GM21528 (cell line): ENCODE measurements around the gene FGD2.

Experiments
- ATAC-seq: cut with Tn5 transposase; IDR thresholded peaks from one replicate; pipeline ENCODE4 v1.9.1; 2021; ENCODE audit warnings: mild to moderate bottlenecking, moderate library complexity; ENCODE audit not compliant: unreplicated experiment, low FRiP score

FGD2 gene, protein sequence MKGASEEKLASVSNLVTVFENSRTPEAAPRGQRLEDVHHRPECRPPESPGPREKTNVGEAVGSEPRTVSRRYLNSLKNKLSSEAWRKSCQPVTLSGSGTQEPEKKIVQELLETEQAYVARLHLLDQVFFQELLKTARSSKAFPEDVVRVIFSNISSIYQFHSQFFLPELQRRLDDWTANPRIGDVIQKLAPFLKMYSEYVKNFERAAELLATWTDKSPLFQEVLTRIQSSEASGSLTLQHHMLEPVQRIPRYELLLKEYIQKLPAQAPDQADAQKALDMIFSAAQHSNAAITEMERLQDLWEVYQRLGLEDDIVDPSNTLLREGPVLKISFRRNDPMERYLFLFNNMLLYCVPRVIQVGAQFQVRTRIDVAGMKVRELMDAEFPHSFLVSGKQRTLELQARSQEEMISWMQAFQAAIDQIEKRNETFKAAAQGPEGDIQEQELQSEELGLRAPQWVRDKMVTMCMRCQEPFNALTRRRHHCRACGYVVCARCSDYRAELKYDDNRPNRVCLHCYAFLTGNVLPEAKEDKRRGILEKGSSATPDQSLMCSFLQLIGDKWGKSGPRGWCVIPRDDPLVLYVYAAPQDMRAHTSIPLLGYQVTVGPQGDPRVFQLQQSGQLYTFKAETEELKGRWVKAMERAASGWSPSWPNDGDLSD

DNA sequence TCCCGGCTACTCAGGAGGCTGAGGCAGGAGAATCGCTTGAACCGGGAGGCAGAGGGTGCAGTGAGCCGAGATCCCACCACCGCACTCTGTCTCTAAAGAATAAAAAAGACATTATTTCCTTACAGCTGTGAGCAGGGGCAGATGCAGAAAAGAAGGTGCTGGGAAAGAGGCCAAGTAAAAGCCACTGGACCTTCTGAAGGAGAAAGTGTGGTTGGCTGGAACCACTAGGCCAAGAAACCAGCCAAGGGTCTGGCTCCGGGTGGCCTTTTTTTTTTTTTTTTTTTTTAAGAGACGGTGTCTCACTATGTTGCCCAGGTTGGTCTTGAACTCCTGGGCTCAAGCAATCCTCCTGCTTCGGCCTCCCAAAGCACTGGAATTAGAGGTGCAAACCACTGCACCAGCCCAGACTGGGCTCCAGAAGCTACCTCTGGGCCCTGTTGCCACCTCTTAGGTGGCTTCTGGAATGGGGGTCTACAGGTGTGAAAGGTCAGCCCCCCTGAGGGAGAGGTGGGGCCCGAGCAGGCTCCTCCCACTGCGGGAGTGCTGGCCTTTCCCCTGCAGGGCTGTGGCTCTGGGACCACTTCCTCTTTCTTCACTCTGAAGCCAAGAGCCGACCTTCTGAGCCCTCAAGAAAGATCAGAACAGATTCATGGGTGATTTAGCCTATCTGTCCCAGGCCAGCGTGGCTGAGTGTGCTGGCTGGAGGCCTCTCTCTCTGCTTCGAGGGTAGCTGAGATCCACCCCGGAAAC is at the start of gene FGD2:
TSS of gene FGD2 (plus strand) at position 595 of the 750 bp plus-strand sequence. CDS start 163 bp downstream, outside the sequence.
- peak; percentile 57 for ATAC-seq

DNA sequence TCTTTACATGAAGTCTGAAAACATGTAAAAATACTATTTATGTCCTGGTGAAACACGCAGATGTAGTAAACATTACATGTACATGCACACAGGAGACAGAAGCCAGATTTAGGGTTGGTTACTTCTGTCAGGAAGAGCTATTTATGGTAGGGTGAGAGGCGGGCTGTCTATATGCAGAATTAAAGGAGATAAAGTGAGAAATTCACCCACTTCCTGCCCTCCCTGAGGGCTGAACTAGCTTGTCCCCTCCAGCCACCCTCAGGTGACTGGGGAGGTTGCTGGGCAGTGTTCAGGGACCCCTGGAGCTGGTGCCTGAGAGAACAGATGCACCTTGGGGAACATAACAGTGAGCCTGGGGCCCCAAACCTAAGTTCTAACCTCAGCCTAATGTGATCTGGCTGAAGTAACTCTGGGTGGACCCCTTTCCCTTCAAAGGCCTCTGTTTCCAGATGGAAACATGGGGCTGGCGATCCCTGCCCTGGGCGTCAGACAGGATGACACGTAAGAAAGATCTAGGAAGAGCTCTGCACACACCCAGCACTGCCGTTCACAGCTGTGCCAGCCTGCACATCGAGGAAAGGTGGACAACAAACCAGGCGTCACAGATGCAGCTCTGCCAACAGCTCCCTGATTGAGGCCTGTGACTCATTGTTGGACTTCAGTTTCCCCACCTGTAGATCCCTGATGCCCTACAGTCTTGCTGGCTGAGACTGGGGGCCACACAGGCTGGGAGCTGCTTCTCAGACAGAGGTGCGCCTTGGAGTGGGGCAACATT is 49.6 kb upstream of the FGD2 start:
- ATAC-seq = no peak

DNA sequence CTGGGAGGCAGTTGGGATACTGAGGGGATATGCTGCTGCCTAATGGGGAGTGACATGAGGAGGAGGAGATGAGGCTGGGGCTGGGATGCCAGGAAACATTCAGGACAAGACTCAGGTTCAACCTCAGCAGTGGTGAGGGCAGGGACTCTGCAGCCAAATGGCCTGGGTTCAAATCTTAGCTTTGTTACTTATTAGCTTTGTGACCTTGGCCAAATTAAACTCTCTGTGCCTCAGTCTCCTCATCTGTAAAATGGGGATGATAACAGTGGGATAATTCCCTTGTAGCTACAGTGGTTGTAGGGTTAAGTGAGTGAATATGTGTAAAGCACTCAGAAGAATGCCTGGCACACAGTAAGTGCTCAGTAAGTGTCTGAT is 49.0 kb upstream of the FGD2 start:
- no peak for ATAC-seq

DNA sequence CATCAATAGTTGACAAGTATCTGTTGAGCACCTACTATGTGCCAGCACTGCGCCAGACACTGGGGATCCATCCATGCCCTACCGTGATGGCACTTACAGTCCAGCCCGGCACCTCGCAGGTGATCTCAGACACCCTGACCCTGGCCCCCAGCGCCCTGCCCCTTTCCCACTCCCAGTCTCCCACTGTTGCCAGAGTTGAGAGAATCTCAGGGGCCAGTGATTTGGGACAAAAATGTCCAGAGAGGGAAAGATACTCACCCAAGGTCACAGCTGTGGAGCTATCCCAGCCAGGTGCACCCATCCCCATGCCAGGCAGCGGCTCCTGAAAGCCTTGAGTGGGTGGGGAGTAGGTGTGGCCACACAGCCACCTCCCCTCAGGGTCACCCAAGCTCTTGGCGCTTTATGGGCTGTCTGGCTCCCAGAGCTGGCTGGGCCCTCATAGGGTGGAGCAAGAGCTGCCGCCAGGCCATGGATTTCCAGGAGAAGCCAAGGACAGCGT is 47.6 kb upstream of the FGD2 start:
- ATAC-seq = no peak

DNA sequence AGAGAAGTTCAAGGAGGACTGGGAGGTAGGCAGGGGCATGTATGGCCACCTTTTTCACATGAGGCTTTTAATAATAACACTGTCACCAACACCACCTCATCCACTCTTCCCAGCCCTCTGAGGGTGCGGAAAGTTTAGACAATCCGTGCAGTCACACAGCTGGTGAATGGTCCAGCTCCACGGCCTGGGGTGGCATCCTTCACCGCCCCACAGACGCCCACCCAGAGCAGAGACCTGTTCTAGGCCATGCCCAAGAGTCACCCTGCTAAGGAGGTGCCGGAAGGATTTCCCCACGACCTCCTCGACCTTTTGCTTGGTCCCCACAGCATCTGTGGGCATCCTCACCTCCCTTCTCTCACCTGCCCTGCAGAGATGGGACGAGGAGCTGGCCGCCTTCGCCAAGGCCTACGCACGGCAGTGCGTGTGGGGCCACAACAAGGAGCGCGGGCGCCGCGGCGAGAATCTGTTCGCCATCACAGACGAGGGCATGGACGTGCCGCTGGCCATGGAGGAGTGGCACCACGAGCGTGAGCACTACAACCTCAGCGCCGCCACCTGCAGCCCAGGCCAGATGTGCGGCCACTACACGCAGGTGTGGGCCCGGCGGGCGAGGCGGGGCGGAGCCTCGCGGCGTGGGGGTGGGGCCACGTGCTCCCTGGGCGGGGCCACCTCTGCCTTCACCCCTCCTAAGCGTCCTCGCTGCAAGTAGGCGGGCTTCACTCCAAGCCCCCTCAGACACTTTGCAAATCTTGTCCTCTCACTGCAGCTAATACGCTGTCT is 46.5 kb upstream of the FGD2 start:
- no peak for ATAC-seq

DNA sequence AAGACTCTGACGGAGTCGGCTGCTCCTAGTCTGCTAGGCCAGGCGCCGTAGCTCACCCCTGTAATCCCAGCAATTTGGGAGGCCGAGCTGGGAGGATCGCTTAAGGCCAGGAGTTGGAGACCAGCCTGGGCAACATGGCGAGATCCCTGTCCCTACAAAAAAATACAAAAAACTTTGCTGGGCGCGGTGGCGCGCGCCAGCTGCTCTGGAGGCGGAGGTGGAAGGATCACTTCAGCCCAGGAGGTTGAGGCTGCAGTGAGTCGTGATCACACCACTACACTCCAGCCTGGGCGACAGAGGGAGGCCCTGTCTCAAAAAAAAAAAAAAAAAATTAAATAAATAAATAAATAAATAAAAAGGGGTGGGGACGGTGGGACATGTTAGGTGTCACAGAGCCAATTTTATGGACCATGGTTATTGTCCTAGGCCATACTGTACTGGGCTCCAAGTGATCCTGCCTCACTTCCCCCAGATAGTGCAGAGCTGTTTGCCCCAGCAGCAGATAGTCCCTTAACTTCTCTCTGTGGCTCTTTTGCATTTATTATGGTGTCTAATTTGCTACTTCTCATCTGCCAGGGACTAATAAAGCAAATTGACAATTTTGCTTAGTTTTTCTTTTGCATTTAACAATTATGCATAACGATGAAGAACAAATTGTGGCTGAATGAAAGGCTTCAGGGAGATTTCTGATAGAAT is 45.8 kb upstream of the FGD2 start:
- ATAC-seq = no peak

DNA sequence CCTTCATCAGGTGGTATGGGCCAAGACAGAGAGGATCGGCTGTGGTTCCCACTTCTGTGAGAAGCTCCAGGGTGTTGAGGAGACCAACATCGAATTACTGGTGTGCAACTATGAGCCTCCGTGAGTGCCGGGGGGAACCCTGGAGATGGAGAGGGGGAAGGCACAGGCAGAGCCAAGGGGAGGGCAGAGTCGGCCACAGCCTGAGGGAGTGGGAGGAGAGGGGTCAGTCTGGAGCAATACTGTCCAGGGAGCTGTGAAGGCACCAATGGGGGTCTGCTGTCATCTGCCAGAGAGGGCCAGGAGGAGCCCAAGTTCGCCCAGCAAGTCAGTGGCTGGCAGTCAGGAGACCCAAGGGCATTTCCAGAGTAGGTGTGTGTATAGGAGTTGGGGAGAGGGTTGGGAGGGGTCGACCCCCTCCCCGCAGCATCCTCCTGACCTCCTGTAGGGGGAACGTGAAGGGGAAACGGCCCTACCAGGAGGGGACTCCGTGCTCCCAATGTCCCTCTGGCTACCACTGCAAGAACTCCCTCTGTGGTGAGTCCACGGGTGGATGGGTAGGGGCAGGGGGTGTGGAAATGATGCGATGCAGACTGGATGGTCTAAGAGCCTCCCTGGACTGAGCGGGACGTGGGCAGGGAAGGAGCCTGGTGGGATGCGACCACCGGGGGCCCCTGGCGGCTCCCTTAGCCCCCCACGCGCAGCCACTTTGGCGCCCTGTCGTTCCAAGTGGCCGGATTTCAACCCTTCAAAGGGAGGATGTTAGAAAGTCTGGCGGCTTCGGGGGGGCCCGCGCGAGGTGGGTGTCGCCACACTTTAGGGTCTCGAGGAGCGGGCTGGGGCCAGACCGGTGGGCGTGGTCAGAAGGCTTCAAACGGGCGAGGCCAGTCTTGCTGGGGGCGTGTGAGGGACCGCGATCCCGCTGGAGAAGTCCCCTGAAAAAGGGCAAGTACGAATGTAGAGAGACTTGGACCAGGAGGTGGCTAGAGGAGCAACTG is 43.7 kb upstream of the FGD2 start:
- no peak for ATAC-seq

DNA sequence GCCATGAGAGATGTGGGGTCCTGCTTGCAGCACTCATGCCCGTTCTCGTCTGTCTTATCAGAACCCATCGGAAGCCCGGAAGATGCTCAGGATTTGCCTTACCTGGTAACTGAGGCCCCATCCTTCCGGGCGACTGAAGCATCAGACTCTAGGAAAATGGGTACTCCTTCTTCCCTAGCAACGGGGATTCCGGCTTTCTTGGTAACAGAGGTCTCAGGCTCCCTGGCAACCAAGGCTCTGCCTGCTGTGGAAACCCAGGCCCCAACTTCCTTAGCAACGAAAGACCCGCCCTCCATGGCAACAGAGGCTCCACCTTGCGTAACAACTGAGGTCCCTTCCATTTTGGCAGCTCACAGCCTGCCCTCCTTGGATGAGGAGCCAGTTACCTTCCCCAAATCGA is 42.6 kb upstream of the FGD2 start:
- ATAC-seq = no peak

DNA sequence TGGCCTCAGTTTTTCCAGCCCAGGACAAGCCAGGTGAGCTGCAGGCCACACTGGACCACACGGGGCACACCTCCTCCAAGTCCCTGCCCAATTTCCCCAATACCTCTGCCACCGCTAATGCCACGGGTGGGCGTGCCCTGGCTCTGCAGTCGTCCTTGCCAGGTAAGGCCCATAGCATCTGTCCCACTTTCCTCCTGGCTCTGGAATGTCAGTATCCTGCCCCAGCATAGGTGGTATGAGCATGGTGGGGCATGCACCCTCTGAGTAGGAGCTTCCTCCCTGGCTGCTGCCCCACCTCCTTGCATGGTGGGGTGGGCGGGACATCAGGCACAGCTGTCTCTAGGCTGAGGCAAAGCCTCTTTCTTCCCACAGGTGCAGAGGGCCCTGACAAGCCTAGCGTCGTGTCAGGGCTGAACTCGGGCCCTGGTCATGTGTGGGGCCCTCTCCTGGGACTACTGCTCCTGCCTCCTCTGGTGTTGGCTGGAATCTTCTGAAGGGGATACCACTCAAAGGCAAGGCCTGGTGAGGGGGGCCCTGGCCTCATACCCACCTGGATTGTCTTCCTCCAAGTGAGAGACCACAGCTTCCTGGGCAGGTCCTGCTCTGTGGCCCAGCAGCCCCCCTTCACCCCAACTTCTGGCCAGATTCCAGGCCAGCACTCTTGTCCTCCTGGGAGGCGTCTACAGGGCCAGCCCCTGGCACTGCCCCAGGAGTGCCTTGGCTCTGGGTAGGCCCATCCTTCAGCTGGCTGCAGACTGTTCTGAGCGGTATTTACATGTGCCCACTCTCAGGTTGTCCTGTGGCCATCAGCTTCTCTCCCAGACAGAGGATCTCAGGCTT is 41.8 kb upstream of the FGD2 start:
- ATAC-seq = peak; percentile 64

DNA sequence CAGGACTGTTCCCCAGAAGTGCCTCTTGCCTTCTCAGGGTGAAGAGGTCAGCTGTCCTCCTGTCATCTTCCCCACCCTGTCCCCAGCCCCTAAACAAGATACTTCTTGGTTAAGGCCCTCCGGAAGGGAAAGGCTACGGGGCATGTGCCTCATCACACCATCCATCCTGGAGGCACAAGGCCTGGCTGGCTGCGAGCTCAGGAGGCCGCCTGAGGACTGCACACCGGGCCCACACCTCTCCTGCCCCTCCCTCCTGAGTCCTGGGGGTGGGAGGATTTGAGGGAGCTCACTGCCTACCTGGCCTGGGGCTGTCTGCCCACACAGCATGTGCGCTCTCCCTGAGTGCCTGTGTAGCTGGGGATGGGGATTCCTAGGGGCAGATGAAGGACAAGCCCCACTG is 41.1 kb upstream of the FGD2 start:
- ATAC-seq = no peak

DNA sequence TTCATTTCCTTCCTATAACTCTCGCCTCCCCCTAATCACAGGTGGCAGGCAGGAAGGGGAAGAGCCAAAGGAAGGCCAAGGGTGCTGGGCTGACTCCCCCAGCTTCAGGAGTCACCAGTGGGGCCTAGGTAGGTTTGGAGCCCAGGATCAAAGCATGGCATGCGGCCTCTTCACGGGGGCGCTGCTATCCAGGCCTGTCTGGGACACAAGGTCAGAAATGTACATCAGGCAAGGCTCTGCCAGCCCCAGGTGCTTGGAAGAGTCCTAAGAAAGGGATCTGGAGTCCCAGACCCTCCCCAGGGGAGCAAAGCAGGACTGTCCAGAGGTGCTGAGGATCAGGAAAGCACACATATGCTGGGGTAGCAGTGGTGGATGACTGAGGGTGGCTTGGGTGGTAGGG is 40.5 kb upstream of the FGD2 start:
- ATAC-seq = no peak

DNA sequence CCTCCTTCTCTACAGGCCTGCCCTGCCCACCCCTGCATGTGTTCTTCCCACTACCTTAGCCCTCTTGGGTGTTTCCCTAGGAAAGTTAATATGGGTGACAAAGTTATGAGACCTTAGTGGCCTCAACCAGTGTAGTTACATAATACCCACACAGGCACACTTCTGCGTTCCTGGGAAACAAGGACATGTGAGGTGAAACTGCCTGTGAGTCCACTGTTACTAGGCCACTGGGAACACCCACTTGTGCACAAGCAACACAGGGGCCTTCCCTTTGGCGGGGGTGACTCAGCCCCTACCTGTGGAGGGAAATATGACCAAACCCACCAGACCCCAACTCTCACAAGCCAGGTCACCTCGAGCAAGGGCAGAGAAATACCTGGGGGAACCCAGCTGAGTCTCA is 38.2 kb upstream of the FGD2 start:
- no peak for ATAC-seq

DNA sequence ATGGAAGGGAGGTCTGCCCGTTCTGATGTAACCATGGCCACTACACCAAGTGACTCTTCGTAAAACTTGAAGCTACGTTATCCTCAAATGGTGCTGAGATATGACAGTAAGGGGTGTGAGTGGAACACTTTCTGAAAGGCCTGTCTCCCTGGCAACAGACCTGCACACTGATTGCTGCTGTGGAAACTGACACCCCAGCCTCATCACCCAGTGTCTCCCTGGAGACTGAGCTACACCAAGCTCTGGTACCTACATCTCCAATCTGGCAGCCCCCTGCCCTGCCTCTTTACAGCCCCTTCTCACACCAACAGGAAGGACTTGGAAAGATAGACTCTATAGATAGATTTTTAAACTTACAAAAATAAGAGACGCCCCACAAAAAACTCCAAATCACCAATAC is 37.7 kb upstream of the FGD2 start:
- ATAC-seq = no peak

DNA sequence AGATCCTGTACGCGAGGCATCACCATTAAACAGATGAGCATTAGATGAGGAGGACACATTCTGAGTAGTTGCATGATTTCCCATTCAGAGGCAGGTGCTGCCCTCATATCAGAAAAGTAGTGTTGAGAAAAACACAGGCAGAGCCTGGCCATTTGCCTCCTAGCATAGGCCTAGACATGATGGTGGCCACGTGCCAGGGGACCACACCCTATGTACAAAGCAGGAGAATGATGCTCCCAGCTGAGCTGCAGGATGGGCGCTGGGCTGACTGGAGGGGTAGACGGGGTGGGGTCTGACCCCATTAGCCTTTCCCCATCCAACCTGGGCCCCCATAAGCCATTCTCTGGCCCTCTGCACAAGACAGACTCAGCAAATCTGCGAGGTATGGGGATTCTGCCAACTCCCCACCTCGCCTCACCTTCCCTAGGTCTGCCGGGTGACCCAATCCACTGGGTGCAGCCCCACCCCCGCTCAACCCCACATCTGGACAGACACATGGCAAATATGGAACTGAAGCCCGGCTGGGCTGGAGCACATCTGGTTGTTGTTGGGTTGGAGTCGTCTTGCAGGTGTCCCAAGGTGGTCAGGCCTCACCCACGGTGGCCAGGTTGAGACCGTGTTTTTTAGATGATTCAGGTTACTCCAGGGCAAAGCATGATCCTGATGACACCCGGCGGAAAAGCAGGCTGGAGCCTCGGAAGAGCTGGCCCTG is 37.0 kb upstream of the FGD2 start:
- ATAC-seq = no peak

DNA sequence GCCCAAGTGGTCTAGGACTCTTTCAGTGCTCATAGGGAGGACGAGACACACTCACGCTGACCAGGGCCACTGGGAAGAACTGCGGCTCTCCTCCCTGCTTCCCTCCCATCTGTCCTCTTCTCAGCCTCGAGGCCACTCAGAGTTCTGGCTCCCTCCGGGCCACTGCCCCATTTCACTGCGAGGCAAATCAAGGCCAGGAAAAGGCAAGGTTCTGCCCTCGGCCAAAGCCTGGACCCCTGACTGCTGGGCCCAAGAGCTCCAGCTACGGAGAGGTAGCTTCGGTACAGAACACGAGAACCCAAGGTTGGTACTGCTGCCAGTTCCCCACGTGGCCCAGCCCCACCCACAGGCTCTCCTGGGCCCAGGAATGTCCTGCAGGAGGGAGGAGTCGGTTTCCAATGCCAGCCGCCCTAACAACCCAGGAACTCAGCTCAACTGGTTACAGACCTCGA is 36.2 kb upstream of the FGD2 start:
- no peak for ATAC-seq
